Endothelial cell of umbilical vein (primary cell): ENCODE results near the gene H1-8. TPM values are rescaled to one million over a fixed set of nuclear protein-coding genes. Genes with fewer than 3 reads are reported as not detected.

Experiments used
- BruUV-seq: library from RNA; stranded (reverse); fragments of 400-500 nt; replicated peaks from 2 replicates; lab custom pipeline; 2021; lab: Mats Ljungman, UMichigan
- CTCF ChIA-PET: fragments of 300-600, 350-600 bp; sonication (Branson Sonifier 250); formaldehyde crosslinking; loops from one replicate; lab custom pipeline; 2021; ENCODE audit warnings: antibody characterized with exemption, inconsistent platforms; lab: Charles Lee
- POLR2A ChIA-PET: fragments of 300-600, 350-600 bp; sonication (Branson Sonifier 250); formaldehyde crosslinking; loops from one replicate; lab custom pipeline; 2021; ENCODE audit warnings: antibody characterized with exemption, inconsistent platforms; lab: Charles Lee
- DNase-seq: peaks from one replicate; pipeline ENCODE4 v3.0.0-alpha.2; 2011; ENCODE audit warnings: low read depth, low spot score
- FAIRE-seq: peaks from 2 replicates; lab custom pipeline; 2011; peaks lifted over from hg19 to GRCh38; lab: Jason Lieb, UNC
- H2AFZ ChIP-seq: 2 replicates; pipeline ENCODE4 v1.6.0; 2012; ENCODE audit warnings: low read depth, low read length, control low read depth, inconsistent platforms
- H3K27ac ChIP-seq: 2 replicates; pipeline ENCODE4 v1.5.1; 2011; ENCODE audit warnings: low read depth, mild to moderate bottlenecking, control low read depth, low read length, moderate library complexity; ENCODE audit not compliant: insufficient read depth
- H3K27me3 ChIP-seq, 2 experiments: 2 replicates each; pipeline versions ENCODE4 v1.6.0 to v1.6.1; 2011; ENCODE audit warnings: low read length in 2 of 2, mixed read lengths in 1 of 2; ENCODE audit not compliant: control insufficient read depth in 2 of 2, insufficient read depth in 2 of 2
- H3K36me3 ChIP-seq, 2 experiments: 2 replicates in 1 of 2; 3 replicates in 1 of 2; pipeline ENCODE4 v1.5.1; 2011; ENCODE audit warnings: low read length in 2 of 2, mild to moderate bottlenecking in 1 of 2, moderate library complexity in 1 of 2; ENCODE audit not compliant: control insufficient read depth in 2 of 2, insufficient read depth in 2 of 2; ENCODE audit errors: extremely low read depth in 1 of 2
- H3K4me1 ChIP-seq: 3 replicates; pipeline ENCODE4 v1.5.1; 2011; ENCODE audit warnings: mild to moderate bottlenecking, low read length; ENCODE audit not compliant: control insufficient read depth, insufficient read depth; ENCODE audit errors: extremely low read depth
- H3K4me2 ChIP-seq: 2 replicates; pipeline ENCODE4 v1.6.1; 2011; ENCODE audit warnings: low read length, control low read depth, mixed read lengths; ENCODE audit not compliant: insufficient read depth
- H3K4me3 ChIP-seq, 3 experiments: fragments of 200-600 bp in 1 of 3; sonication (generic), shearing (Covaris generic) in 1 of 3; replicated peaks in 1 of 3; 2 replicates each; pipeline ENCODE4 v1.5.1; 2011 to 2016; ENCODE audit warnings: control low read depth in 3 of 3, low read length in 3 of 3, mild to moderate bottlenecking in 2 of 3, inconsistent platforms in 1 of 3, low read depth in 1 of 3, moderate library complexity in 1 of 3; ENCODE audit not compliant: insufficient read depth in 1 of 3
- H3K79me2 ChIP-seq: 2 replicates; pipeline ENCODE4 v1.6.0; 2012; ENCODE audit warnings: low read length, inconsistent platforms; ENCODE audit not compliant: control insufficient read depth, insufficient read depth
- H3K9ac ChIP-seq: replicated peaks from 2 replicates; pipeline ENCODE3; 2011; ENCODE audit warnings: low read length, control low read depth; ENCODE audit not compliant: insufficient read depth; ENCODE audit errors: extremely low read depth
- H3K9me1 ChIP-seq: replicated peaks from 3 replicates; pipeline ENCODE4 v1.6.0; 2011; ENCODE audit warnings: mild to moderate bottlenecking, low read length; ENCODE audit not compliant: control insufficient read depth, insufficient read depth; ENCODE audit errors: extremely low read depth
- H3K9me3 ChIP-seq: replicated peaks from 2 replicates; pipeline ENCODE4 v1.5.1; 2012; ENCODE audit warnings: low read length, inconsistent platforms; ENCODE audit not compliant: control insufficient read depth, insufficient read depth
- H4K20me1 ChIP-seq: replicated peaks from 2 replicates; pipeline ENCODE3; 2011; ENCODE audit warnings: mild to moderate bottlenecking, low read length; ENCODE audit not compliant: control insufficient read depth, insufficient read depth; ENCODE audit errors: extremely low read depth
- CTCF ChIP-seq, 2 donors: IDR thresholded peaks; 1 replicate in 1 of 2; 2 replicates in 1 of 2; pipeline ENCODE4 v1.5.1; 2011; ENCODE audit warnings: low read length in 2 of 2, mild to moderate bottlenecking in 2 of 2, moderate library complexity in 2 of 2, control low read depth in 1 of 2, inconsistent platforms in 1 of 2, low read depth in 1 of 2; ENCODE audit not compliant: insufficient read depth in 1 of 2; ENCODE audit errors: extremely low read depth in 1 of 2
- EZH2 ChIP-seq: IDR thresholded peaks from 2 replicates; pipeline ENCODE4 v1.6.1; 2012; ENCODE audit warnings: borderline replicate concordance, low read depth, mild to moderate bottlenecking, moderate library complexity, low read length, inconsistent platforms; ENCODE audit not compliant: severe bottlenecking
- FOS ChIP-seq: IDR thresholded peaks from 2 replicates; pipeline ENCODE4 v1.6.1; 2011; ENCODE audit warnings: mild to moderate bottlenecking, low read length, moderate library complexity, borderline replicate concordance; ENCODE audit not compliant: insufficient read depth
- GATA2 ChIP-seq: IDR thresholded peaks from 2 replicates; pipeline ENCODE4 v1.7.0; 2011; ENCODE audit warnings: low read depth, mild to moderate bottlenecking, moderate library complexity, mixed read lengths, low read length; ENCODE audit not compliant: insufficient read length, insufficient read depth
- JUN ChIP-seq: IDR thresholded peaks from 2 replicates; pipeline ENCODE4 v1.6.1; 2011; ENCODE audit warnings: borderline replicate concordance, low read depth; ENCODE audit not compliant: insufficient read length, insufficient read depth
- MAX ChIP-seq: IDR thresholded peaks from 2 replicates; pipeline ENCODE4 v1.6.1; 2011; ENCODE audit not compliant: insufficient read depth, insufficient read length
- MYC ChIP-seq: IDR thresholded peaks from one replicate; pipeline ENCODE4 v1.6.1; 2011; ENCODE audit warnings: mild to moderate bottlenecking, low read depth, low read length
- POLR2A ChIP-seq: IDR thresholded peaks from 2 replicates; pipeline ENCODE4 v1.6.1; 2012; ENCODE audit warnings: low read depth, mild to moderate bottlenecking, control low read depth, low read length
- POLR2AphosphoS5 ChIP-seq: IDR thresholded peaks from 2 replicates; pipeline ENCODE4 v1.6.1; 2012; ENCODE audit warnings: low read depth, mild to moderate bottlenecking, control low read depth, low read length, moderate library complexity; ENCODE audit not compliant: insufficient read depth
- dilution Hi-C: fragments of 300-500 bp; cut with MboI; formaldehyde crosslinking; loops from one replicate; pipeline ENCODE4 v1.15.0; 2019; ENCODE audit warnings: low sequenced_read_pairs; ENCODE audit not compliant: extremely low pct_ligation_motif_present
- intact Hi-C: fragments of 100-400 bp; cut with micrococcal nuclease; formaldehyde crosslinking; loops from one replicate; pipeline ENCODE4 v1.10.0; 2022
- polyA plus RNA-seq, 4 experiments: library from polyadenylated mRNA; depleted of rRNA in 3 of 4; stranded (reverse) in 3 of 4; unstranded in 1 of 4; fragments of >200 nt; gene quantifications; 2 replicates each; pipeline versions ENCODE4 v1.2.1 to v1.2.3, GENCODE V29; 2011 to 2012; ENCODE audit warnings: missing spikeins in 1 of 4
- total RNA-seq: library from RNA; stranded (reverse); gene quantifications from 2 replicates; pipeline ENCODE4 v1.2.3, GENCODE V29; 2021

The H1-8 gene
- total and polyA plus RNA-seq, 2 donors (not counting 3 experiments of a cell fraction or from before 2014, with no cell fraction given): not detected

- POLR2A ChIA-PET: interaction anchor here (1.3 kb wide), 1 partner anchor 16 kb away, joined by 3 read pairs; no protein-coding TSS in a partner anchor
Observed at GRCh38 chr3:129577925-129578786, 35.2 kb downstream of the H1-8 start.

More at GRCh38 chr3:129577925-129578786, 35.2 kb downstream of the H1-8 start:
- Histone ChIP-seq H4K20me1 (no peaks in the 10 kb centered on the region), H3K9me3 (no peaks in the 10 kb centered on the region), H3K9ac (no peak overlapping the region), H3K36me3 (peaks cover 25 to 83% of the 10 kb centered on the region in 2 experiments), H3K9me1 (no peaks in the 10 kb centered on the region), H3K4me3 (no peak overlapping the region), H3K4me1 (peaks cover 12% of the 10 kb centered on the region), H3K4me2 (no peak overlapping the region), H3K27me3 (no peaks in the 10 kb centered on the region), H3K79me2 (peaks cover 17% of the 10 kb centered on the region), H2AFZ (no peak overlapping the region), H3K27ac (no peak overlapping the region)
- CTCF ChIA-PET: interaction anchor here (1.1 to 2.8 kb wide), 3 partner anchors 11 to 88 kb away, joined by 3 to 10 read pairs (median 3); no protein-coding TSS in a partner anchor
- dilution Hi-C loops: no loop called here
- DNase-seq (no peak), FAIRE-seq (no peak)
- no TSS peak for BruUV-seq
- intact Hi-C loops: no loop called here
- no peak for TF ChIP-seq MYC
- TF ChIP-seq POLR2AphosphoS5: no peak
- TF ChIP-seq EZH2: no peak
- TF ChIP-seq JUN: no peak
- TF ChIP-seq POLR2A: no peak
- no peak for TF ChIP-seq CTCF (IDR thresholded peaks at IDR 0.05; ENCODE audit: extremely low read depth in 1 of 2, insufficient read depth in 1 of 2, low read depth in 1 of 2, low read length in 2 of 2)
- no peak for TF ChIP-seq FOS
- TF ChIP-seq GATA2: no peak
- no peak for TF ChIP-seq MAX
